ENCODE results near the gene DMD.

The DMD gene

GRCh38 chrX:33211356-33212260 lies at the start of gene DMD:
TSS of gene DMD (minus strand) at chrX:33211549. CDS start at chrX:33211312, 237 bp downstream.
- no peaks in the 10 kb centered on the region for H3K4me1 Mint-ChIP-seq
- ATAC-seq (replicated peaks): no peak
- no peak for DNase-seq
- H3K27me3 Mint-ChIP-seq: no peaks in the 10 kb centered on the region
- H3K36me3 Mint-ChIP-seq: no peaks in the 10 kb centered on the region
- H3K27ac Mint-ChIP-seq: no peak within 1 kb of the TSS
- peaks cover 0 to 3% of the 10 kb centered on the region in 2 donors for H3K9me3 Mint-ChIP-seq
- H3K4me3 Mint-ChIP-seq: no peak within 1 kb of the TSS

DNA sequence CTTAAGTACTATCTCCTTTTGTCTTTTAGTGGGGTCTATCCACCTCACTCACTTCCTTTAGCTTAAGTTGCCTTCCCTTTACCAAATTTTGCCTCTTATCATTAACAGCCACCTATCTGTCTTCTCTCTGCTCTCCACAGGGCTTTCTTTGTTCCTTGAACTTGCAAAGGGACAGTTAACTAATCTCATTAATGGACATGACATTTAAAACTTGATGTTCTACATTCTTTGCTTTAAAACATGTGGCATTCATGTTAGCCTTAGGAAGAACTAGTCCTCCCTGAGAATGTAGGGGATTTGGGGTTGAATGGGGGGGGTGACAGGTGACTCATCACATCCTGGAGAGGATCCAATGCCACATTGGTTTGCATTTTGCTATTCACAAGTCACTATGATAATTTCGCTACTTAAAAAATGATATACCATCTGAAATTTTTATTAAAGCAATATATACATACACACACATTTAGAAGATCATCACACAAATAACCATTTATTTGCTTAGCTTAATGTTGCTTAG lies 41.0 kb upstream of the DMD start:
- DNase-seq (no peak), ATAC-seq (replicated peaks) (no peak)
- no peaks in the 10 kb centered on the region for H3K36me3 Mint-ChIP-seq
- no peaks in the 10 kb centered on the region for H3K27me3 Mint-ChIP-seq
- H3K27ac Mint-ChIP-seq: no peak overlapping the region
- H3K4me3 Mint-ChIP-seq: no peak overlapping the region
- no peaks in the 10 kb centered on the region for H3K9me3 Mint-ChIP-seq
- H3K4me1 Mint-ChIP-seq: no peaks in the 10 kb centered on the region

- ATAC-seq (replicated peaks): no peak
- H3K36me3 Mint-ChIP-seq: no peaks in the 10 kb centered on the region
- no peaks in the 10 kb centered on the region for H3K27me3 Mint-ChIP-seq
- peaks cover 0 to 3% of the 10 kb centered on the region in 2 donors for H3K9me3 Mint-ChIP-seq
- no peak overlapping the region for H3K27ac Mint-ChIP-seq
- no peak for DNase-seq
- no peak overlapping the region for H3K4me3 Mint-ChIP-seq
- no peaks in the 10 kb centered on the region for H3K4me1 Mint-ChIP-seq
Observed at GRCh38 chrX:33218819-33219218, 7.5 kb upstream of the DMD start.

- no peak for DNase-seq
- H3K4me3 Mint-ChIP-seq: no peak overlapping the region
- H3K36me3 Mint-ChIP-seq: no peaks in the 10 kb centered on the region
- no peaks in the 10 kb centered on the region for H3K9me3 Mint-ChIP-seq
- no peak for ATAC-seq (replicated peaks)
- no peaks in the 10 kb centered on the region for H3K4me1 Mint-ChIP-seq
- H3K27ac Mint-ChIP-seq: no peak overlapping the region
- no peaks in the 10 kb centered on the region for H3K27me3 Mint-ChIP-seq
Observed at GRCh38 chrX:33210156-33210555, 1.2 kb downstream of the DMD start.

DNA sequence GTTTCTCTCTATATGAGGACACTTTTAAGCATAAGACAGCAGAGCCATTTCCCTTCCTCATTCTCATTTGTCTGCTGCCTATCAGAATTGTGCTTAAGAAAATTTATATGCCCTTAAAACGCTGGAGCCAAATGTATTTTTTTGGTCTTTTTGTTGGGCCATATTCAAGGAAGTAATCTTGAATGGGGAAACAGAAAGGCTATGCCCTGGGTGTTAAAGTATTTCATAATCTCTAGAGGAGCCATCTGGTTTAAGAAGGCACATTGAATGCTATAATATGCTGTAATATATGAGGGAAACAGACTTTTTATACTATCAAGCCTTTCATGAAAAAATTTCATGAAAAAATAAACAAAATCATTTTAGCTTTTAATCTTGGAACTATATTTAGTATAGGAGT lies 4.3 kb downstream of the DMD start:
- Mint-ChIP-seq H3K9me3 (no peaks in the 10 kb centered on the region), H3K4me1 (no peaks in the 10 kb centered on the region), H3K27ac (no peak overlapping the region), H3K27me3 (no peaks in the 10 kb centered on the region), H3K36me3 (no peaks in the 10 kb centered on the region), H3K4me3 (no peak overlapping the region)
- DNase-seq: no peak
- no peak for ATAC-seq (replicated peaks)

DNA sequence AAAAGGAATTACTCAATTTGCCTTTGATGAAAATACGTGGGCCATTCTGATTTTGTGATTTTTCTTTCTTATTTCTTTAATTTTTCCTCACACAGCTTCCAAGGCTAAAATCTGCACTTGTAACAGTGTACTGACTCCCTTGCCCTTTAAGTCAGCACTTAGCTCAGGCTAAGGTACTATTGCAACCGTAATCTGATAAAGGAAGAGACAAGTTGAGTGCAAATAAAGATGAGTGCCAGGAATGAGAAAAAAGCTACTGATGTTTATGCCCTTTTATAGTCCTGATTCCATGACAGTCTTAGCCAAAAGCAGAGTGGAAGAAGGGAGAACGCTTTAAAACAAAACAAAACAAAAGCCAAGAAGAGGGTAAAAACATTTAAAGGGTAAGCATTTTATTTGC lies 6.0 kb downstream of the DMD start:
- H3K4me3 Mint-ChIP-seq: no peak overlapping the region
- ATAC-seq (replicated peaks) (no peak), DNase-seq (no peak)
- no peaks in the 10 kb centered on the region for H3K9me3 Mint-ChIP-seq
- no peaks in the 10 kb centered on the region for H3K27me3 Mint-ChIP-seq
- H3K27ac Mint-ChIP-seq: no peak overlapping the region
- H3K4me1 Mint-ChIP-seq: no peaks in the 10 kb centered on the region
- no peaks in the 10 kb centered on the region for H3K36me3 Mint-ChIP-seq

DNA sequence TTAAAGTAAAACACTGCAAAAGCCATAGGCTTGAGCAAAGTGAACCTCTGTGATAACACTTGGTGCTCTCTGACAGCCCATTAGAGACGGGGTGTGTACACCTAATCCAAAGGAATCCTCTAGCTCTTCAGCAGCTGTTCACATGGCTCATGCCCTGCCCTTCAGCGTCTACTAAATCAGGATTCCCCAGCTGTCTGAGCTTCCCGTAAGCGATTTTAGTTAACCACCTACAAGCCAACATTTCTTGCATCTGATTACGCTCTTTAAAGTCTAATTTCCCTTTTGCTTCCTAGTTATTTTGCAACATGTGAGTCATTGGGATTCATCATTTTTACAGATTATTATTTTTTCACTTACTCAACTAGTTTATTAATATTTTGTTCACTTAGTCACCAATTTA lies 6.5 kb downstream of the DMD start:
- ATAC-seq (replicated peaks): no peak
- H3K27me3 Mint-ChIP-seq: no peaks in the 10 kb centered on the region
- no peaks in the 10 kb centered on the region for H3K36me3 Mint-ChIP-seq
- no peaks in the 10 kb centered on the region for H3K4me1 Mint-ChIP-seq
- no peaks in the 10 kb centered on the region for H3K9me3 Mint-ChIP-seq
- no peak overlapping the region for H3K27ac Mint-ChIP-seq
- no peak overlapping the region for H3K4me3 Mint-ChIP-seq
- no peak for DNase-seq

- peaks cover 3 to 12% of the 10 kb centered on the region in 2 donors for H3K9me3 Mint-ChIP-seq
- H3K4me3 Mint-ChIP-seq: no peak overlapping the region
- H3K27ac Mint-ChIP-seq: no peak overlapping the region
- no peak for DNase-seq
- no peaks in the 10 kb centered on the region for H3K27me3 Mint-ChIP-seq
- no peak for ATAC-seq (replicated peaks)
- no peaks in the 10 kb centered on the region for H3K36me3 Mint-ChIP-seq
- H3K4me1 Mint-ChIP-seq: no peaks in the 10 kb centered on the region
Observed at GRCh38 chrX:33198561-33199279, 12.6 kb downstream of the DMD start.

DNA sequence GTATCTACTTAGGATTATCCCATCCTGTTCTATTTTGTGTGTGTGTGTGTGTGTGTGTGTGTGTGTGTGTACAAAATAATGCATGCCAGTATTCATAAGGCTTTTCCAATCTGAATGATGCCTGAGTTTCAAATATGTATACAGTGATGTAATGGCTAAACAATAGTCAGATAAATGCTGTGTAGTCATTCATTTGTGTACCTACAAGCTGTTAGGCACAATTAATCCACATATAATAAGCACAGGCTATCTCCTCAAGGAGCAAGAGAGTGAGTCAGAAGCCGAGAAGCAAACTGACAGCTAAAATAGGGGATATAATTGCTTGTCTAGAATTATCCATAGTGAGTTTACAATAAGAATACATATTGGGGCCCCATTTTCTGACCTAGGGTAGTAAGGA lies 15.7 kb downstream of the DMD start:
- H3K27ac Mint-ChIP-seq: no peak overlapping the region
- H3K4me1 Mint-ChIP-seq: no peaks in the 10 kb centered on the region
- no peaks in the 10 kb centered on the region for H3K27me3 Mint-ChIP-seq
- H3K4me3 Mint-ChIP-seq: no peak overlapping the region
- no peaks in the 10 kb centered on the region for H3K36me3 Mint-ChIP-seq
- ATAC-seq (replicated peaks): no peak
- DNase-seq: no peak
- peaks cover 3 to 12% of the 10 kb centered on the region in 2 donors for H3K9me3 Mint-ChIP-seq

DNA sequence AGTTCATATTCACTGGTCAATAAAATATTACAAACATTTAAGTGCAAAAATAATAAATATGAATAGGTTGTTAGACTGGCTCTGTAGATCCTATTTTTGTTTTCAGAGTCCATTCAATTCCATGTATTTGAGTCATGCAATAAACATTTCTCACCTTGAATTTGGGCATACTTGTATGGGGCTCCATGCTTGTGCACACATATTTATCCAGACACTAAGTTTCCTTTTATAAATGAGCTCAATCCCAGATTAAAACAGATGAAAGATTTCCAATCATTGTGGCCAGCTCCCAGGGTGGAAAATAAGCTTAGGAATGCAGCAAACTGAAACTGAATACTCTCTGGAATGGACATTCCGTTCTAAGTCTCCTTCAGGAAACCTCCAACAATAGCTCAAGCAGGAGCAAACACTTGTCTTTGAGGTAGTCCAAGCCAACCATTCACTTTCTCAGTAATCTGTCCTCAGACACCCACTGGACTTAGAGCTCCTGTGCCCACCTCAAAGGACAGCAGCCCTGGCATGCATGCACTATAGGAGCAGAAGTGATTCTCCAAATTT lies 16.4 kb downstream of the DMD start:
- Mint-ChIP-seq H3K4me3 (no peak overlapping the region), H3K9me3 (peaks cover 3 to 12% of the 10 kb centered on the region in 2 donors), H3K27me3 (no peaks in the 10 kb centered on the region), H3K4me1 (no peaks in the 10 kb centered on the region), H3K27ac (no peak overlapping the region), H3K36me3 (no peaks in the 10 kb centered on the region)
- no peak for DNase-seq
- no peak for ATAC-seq (replicated peaks)

GRCh38 chrX:33194289-33194688 lies 17.1 kb downstream of the DMD start:
- no peak for ATAC-seq (replicated peaks)
- Mint-ChIP-seq H3K27me3 (no peaks in the 10 kb centered on the region), H3K9me3 (peaks cover 1 to 8% of the 10 kb centered on the region in 2 donors), H3K36me3 (no peaks in the 10 kb centered on the region), H3K4me3 (no peak overlapping the region), H3K4me1 (no peaks in the 10 kb centered on the region), H3K27ac (no peak overlapping the region)
- no peak for DNase-seq

- Mint-ChIP-seq H3K36me3 (no peaks in the 10 kb centered on the region), H3K27ac (no peak overlapping the region), H3K9me3 (no peaks in the 10 kb centered on the region), H3K27me3 (no peaks in the 10 kb centered on the region), H3K4me3 (no peak overlapping the region), H3K4me1 (no peaks in the 10 kb centered on the region)
- DNase-seq: no peak
- ATAC-seq (replicated peaks): no peak
Observed at GRCh38 chrX:33190016-33190415, 21.3 kb downstream of the DMD start.

DNA sequence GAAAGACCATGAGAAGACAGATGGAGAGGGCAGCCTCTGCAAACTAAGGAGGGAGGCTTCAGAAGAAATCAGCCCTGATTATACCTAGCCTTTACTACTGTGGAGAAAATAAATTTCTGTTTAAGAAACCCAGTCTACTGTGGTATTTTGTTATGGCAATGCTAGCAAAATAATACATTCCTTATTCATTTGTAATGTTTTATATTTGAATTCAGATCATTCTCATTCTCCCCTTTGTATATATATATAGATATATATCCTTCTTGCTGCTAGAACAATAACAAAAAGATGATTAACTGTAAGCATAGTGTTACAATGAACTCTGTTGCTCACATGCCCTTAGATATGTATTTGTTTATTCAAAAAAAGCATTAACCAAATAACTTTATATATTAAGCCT lies 22.5 kb downstream of the DMD start:
- Mint-ChIP-seq H3K27ac (no peak overlapping the region), H3K4me3 (no peak overlapping the region)
- no peak for ATAC-seq (replicated peaks)

GRCh38 chrX:33188286-33188685 lies 23.1 kb downstream of the DMD start:
- H3K4me1 Mint-ChIP-seq: no peaks in the 10 kb centered on the region
- H3K9me3 Mint-ChIP-seq: no peaks in the 10 kb centered on the region
- H3K27ac Mint-ChIP-seq: no peak overlapping the region
- ATAC-seq (replicated peaks): no peak
- DNase-seq: no peak
- no peak overlapping the region for H3K4me3 Mint-ChIP-seq
- no peaks in the 10 kb centered on the region for H3K27me3 Mint-ChIP-seq
- no peaks in the 10 kb centered on the region for H3K36me3 Mint-ChIP-seq

More for the DNA sequence above, 22.5 kb downstream of the DMD start:
- Mint-ChIP-seq H3K27me3 (no peaks in the 10 kb centered on the region), H3K9me3 (no peaks in the 10 kb centered on the region), H3K36me3 (no peaks in the 10 kb centered on the region), H3K4me1 (no peaks in the 10 kb centered on the region)
- DNase-seq: no peak

All from stimulated activated naive B cell treated with anti-CD40 and anti-IgM and Interleukin-4, amounts not matched to agents 10 μg/mL and 1 μg/mL and 100 μg/mL, for 72 hours (primary cell).